A549 (cell line): ENCODE results near the gene ACVRL1. TPM values are rescaled to one million over a fixed set of nuclear protein-coding genes. Genes with fewer than 3 reads are reported as not detected.
A peak's percentile ranks its signal among the peaks of the same experiment; 100 is the strongest.

Experiments
- ATAC-seq, 2 experiments: fragments of 200-7000 bp in 1 of 2; fragments of >200 bp in 1 of 2; cut with Nextera tagmentation in 1 of 2; cut with Tn5 transposase in 1 of 2; 3 replicates each; pipeline versions ENCODE4 v1.8.0 to v1.9.1; 2018 to 2020; ENCODE audit warnings: mild to moderate bottlenecking in 1 of 2, moderate library complexity in 1 of 2
- CTCF ChIA-PET: fragments of 300-600 bp; sonication (Branson Sonifier 250); formaldehyde crosslinking; extraction: SDS; loops from one replicate; lab custom pipeline; 2021; ENCODE audit warnings: antibody characterized with exemption, inconsistent platforms; lab: Yijun Ruan, JAX
- POLR2A ChIA-PET: fragments of 350-600 bp; formaldehyde crosslinking; extraction: SDS; loops from one replicate; lab custom pipeline; 2021; ENCODE audit warnings: antibody characterized with exemption, inconsistent platforms; lab: Yijun Ruan, JAX
- DNase-seq, 2 experiments: peaks; one replicate each; pipeline versions ENCODE4 v3.0.0 to v3.0.0-alpha.2; 2011 to 2016; ENCODE audit warnings: low read depth in 1 of 2, low spot score in 1 of 2
- FAIRE-seq: peaks from 2 replicates; lab custom pipeline; 2011; peaks lifted over from hg19 to GRCh38; lab: Jason Lieb, UNC
- H3K27ac ChIP-seq, 2 experiments: fragments of >200 bp; sonication (Bioruptor Twin); formaldehyde crosslinking; 3 replicates each; pipeline ENCODE4 v1.5.1; 2016 to 2017
- H3K4me1 ChIP-seq: fragments of >200 bp; sonication (Bioruptor Twin); formaldehyde crosslinking; 3 replicates; pipeline ENCODE4 v1.6.1; 2016
- H3K4me2 ChIP-seq: fragments of >200 bp; sonication (Bioruptor Twin); formaldehyde crosslinking; 3 replicates; pipeline ENCODE4 v1.6.1; 2016
- H3K4me3 ChIP-seq: fragments of >200 bp; sonication (Bioruptor Twin); formaldehyde crosslinking; 3 replicates; pipeline ENCODE4 v1.5.1; 2016
- H3K9me3 ChIP-seq: fragments of >200 bp; sonication (Bioruptor Twin); formaldehyde crosslinking; 3 replicates; pipeline ENCODE4 v1.6.1; 2016
- CHD2 ChIP-seq: fragments of 150-350 bp; IDR thresholded peaks from 2 replicates; pipeline ENCODE4 v1.6.1; 2014; ENCODE audit warnings: low read length; ENCODE audit not compliant: partially characterized antibody
- CTCF ChIP-seq: fragments of >200 bp; sonication (Bioruptor Twin); formaldehyde crosslinking; IDR thresholded peaks from 3 replicates; pipeline ENCODE4 v1.5.1; 2016
- EHMT2 ChIP-seq: fragments of 200-600 bp; sonication (generic); IDR thresholded peaks from 2 replicates; pipeline ENCODE4 v1.6.1; 2016; ENCODE audit warnings: antibody characterized with exemption, low read depth, mild to moderate bottlenecking, moderate library complexity
- EP300 ChIP-seq, 2 experiments: fragments of >200 bp; sonication (Bioruptor Twin); formaldehyde crosslinking; IDR thresholded peaks; 2 replicates in 1 of 2; 3 replicates in 1 of 2; pipeline ENCODE4 v1.6.1; 2016 to 2017
- FOSB ChIP-seq: fragments of 250-450 bp; sonication (Bioruptor Pico); IDR thresholded peaks from 2 replicates; pipeline ENCODE4 v1.5.0; 2020; ENCODE audit warnings: mild to moderate bottlenecking, moderate library complexity
- FOSL2 ChIP-seq, 2 experiments: fragments of 450-650 bp in 1 of 2; fragments of >200 bp in 1 of 2; sonication (Bioruptor Twin) in 1 of 2; formaldehyde crosslinking; IDR thresholded peaks; 2 replicates each; pipeline versions ENCODE4 v1.5.0 to v1.6.1; 2016 to 2020; ENCODE audit warnings: mild to moderate bottlenecking in 1 of 2, moderate library complexity in 1 of 2
- FOXS1 ChIP-seq: fragments of 250-450 bp; sonication (Bioruptor Pico); IDR thresholded peaks from 2 replicates; pipeline ENCODE4 v1.5.0; 2020; ENCODE audit warnings: mild to moderate bottlenecking, moderate library complexity
- GATA3 ChIP-seq: IDR thresholded peaks from 2 replicates; pipeline ENCODE4 v1.6.1; 2012; ENCODE audit warnings: borderline replicate concordance
- HDAC2 ChIP-seq: fragments of 200-600 bp; sonication (generic); IDR thresholded peaks from 2 replicates; pipeline ENCODE4 v1.6.1; 2016
- HMGXB4 ChIP-seq: fragments of 250-450 bp; sonication (Bioruptor Pico); IDR thresholded peaks from 2 replicates; pipeline ENCODE4 v1.5.0; 2021; ENCODE audit warnings: mild to moderate bottlenecking, moderate library complexity, borderline replicate concordance
- HOXB13 ChIP-seq: fragments of 250-450 bp; sonication (Bioruptor Pico); IDR thresholded peaks from 2 replicates; pipeline ENCODE4 v1.5.0; 2020; ENCODE audit warnings: low read depth, mild to moderate bottlenecking, moderate library complexity
- HOXB5 ChIP-seq: fragments of 250-450 bp; sonication (Bioruptor Pico); IDR thresholded peaks from 2 replicates; pipeline ENCODE4 v1.5.0; 2020; ENCODE audit warnings: mild to moderate bottlenecking, moderate library complexity
- JUNB ChIP-seq: fragments of >200 bp; sonication (Bioruptor Twin); formaldehyde crosslinking; IDR thresholded peaks from 2 replicates; pipeline ENCODE4 v1.6.1; 2016
- MAX ChIP-seq: IDR thresholded peaks from 2 replicates; pipeline ENCODE4 v1.6.1; 2012
- NR3C1 ChIP-seq: fragments of >200 bp; sonication (Bioruptor Twin); formaldehyde crosslinking; IDR thresholded peaks from 3 replicates; pipeline ENCODE4 v1.6.1; 2017
- POLR2A ChIP-seq: IDR thresholded peaks from 2 replicates; pipeline ENCODE4 v1.6.1; 2012; ENCODE audit warnings: mild to moderate bottlenecking, low read length
- POLR2AphosphoS2 ChIP-seq: conservative IDR thresholded peaks from 2 replicates; pipeline ENCODE4 v1.6.1; 2012; ENCODE audit warnings: low read length, improper control_type of control experiment, inconsistent platforms
- RAD21 ChIP-seq, 2 experiments: fragments of >200 bp in 1 of 2; sonication (Bioruptor Twin) in 1 of 2; formaldehyde crosslinking in 1 of 2; IDR thresholded peaks in 1 of 2; conservative IDR thresholded peaks in 1 of 2; 2 replicates in 1 of 2; 3 replicates in 1 of 2; pipeline ENCODE4 v1.6.1; 2012 to 2018; ENCODE audit warnings: inconsistent platforms in 1 of 2
- RARB ChIP-seq: fragments of 250-450 bp; sonication (Bioruptor Pico); IDR thresholded peaks from 2 replicates; pipeline ENCODE4 v1.8.0; 2021; ENCODE audit warnings: mild to moderate bottlenecking, moderate library complexity
- REST ChIP-seq: fragments of 200-600 bp; sonication (generic); IDR thresholded peaks from 2 replicates; pipeline ENCODE4 v1.6.1; 2016; ENCODE audit warnings: antibody characterized with exemption, mild to moderate bottlenecking, moderate library complexity
- RNF2 ChIP-seq: fragments of 200-600 bp; sonication (generic); IDR thresholded peaks from 2 replicates; pipeline ENCODE4 v1.6.1; 2016; ENCODE audit warnings: low read depth, mild to moderate bottlenecking, antibody characterized with exemption, moderate library complexity, borderline replicate concordance
- SREBF2 ChIP-seq: fragments of 450-650 bp; IDR thresholded peaks from 2 replicates; pipeline ENCODE4 v1.6.1; 2014; ENCODE audit warnings: mild to moderate bottlenecking, moderate library complexity
- TFCP2L1 ChIP-seq: fragments of 250-450 bp; sonication (Bioruptor Pico); IDR thresholded peaks from 2 replicates; pipeline ENCODE4 v1.5.0; 2021; ENCODE audit warnings: mild to moderate bottlenecking
- USF2 ChIP-seq: fragments of 450-650 bp; IDR thresholded peaks from 2 replicates; pipeline ENCODE4 v1.6.1; 2014; ENCODE audit warnings: antibody characterized with exemption
- ZSCAN20 ChIP-seq: fragments of 250-450 bp; sonication (Bioruptor Pico); IDR thresholded peaks from 2 replicates; pipeline ENCODE4 v1.8.0; 2022; ENCODE audit warnings: mild to moderate bottlenecking, moderate library complexity
- WGBS: methylation state at CpG from one replicate; pipeline ENCODE4 v1.1.6; 2017; ENCODE audit errors: missing lambda C conversion rate; 5-methylcytosine and 5-hydroxymethylcytosine counted together
- polyA plus RNA-seq, 4 experiments: library from polyadenylated mRNA; depleted of rRNA in 3 of 4; stranded (reverse); fragments of >200 nt; fragmentation: RNase III in 1 of 4; extraction: RNeasy Plus Mini Kit Qiagen cat#74134 plus additional on column Dnase treatment in 1 of 4; gene quantifications; 2 replicates in 3 of 4; 3 replicates in 1 of 4; pipeline ENCODE4 v1.2.3, GENCODE V29; 2011 to 2017

Gene ACVRL1
- polyA plus RNA-seq, 2 of the 4 experiments (the other 2 are of a cell fraction) = 0.03 TPM; not detected in 1

- Histone ChIP-seq H3K4me2 (no peak overlapping the region), H3K9me3 (no peaks in the 10 kb centered on the region), H3K27ac (no peak overlapping the region), H3K4me3 (no peak overlapping the region), H3K4me1 (no peaks in the 10 kb centered on the region)
- DNase-seq (no peak), FAIRE-seq (no peak), ATAC-seq (no peak)
- WGBS = 62% methylated on average over 18 of the region's 22 CpGs
- TF ChIP-seq FOXS1 (no peak), POLR2A (no peak), HDAC2 (no peak), USF2 (no peak), JUNB (no peak), RARB (CRISPR knock-in tag) (no peak), HOXB5 (CRISPR knock-in tag) (no peak), FOSB (no peak), NR3C1 (no peak), GATA3 (no peak), TFCP2L1 (CRISPR knock-in tag) (no peak), EHMT2 (no peak), RNF2 (no peak), CHD2 (no peak), MAX (no peak), SREBF2 (no peak), FOSL2 (IDR thresholded peaks at IDR 0.05) (no peak), FOSL2 (CRISPR knock-in tag; IDR thresholded peaks at IDR 0.05) (no peak), HMGXB4 (CRISPR knock-in tag) (no peak)
- ChIA-PET CTCF (interaction anchor here (0.6 to 5.5 kb wide), 6 partner anchors 23 to 135 kb away, joined by 3 to 34 read pairs (median 4); no protein-coding TSS in a partner anchor), POLR2A (no interaction called here)
Measured at GRCh38 chr12:51890511-51891171, 16.7 kb upstream of the ACVRL1 start.

- ChIA-PET POLR2A (no interaction called here), CTCF (interaction anchor here (0.7 to 5.5 kb wide), 12 partner anchors 10 to 502 kb away, joined by 3 to 34 read pairs (median 4); partner anchors contain the start of gene TAMALIN)
- no peaks in the 10 kb centered on the region for H3K4me1 ChIP-seq
- no peak overlapping the region for H3K4me3 ChIP-seq
- H3K27ac ChIP-seq = no peak overlapping the region
- no peaks in the 10 kb centered on the region for H3K9me3 ChIP-seq
- ATAC-seq (no peak), FAIRE-seq (no peak), DNase-seq (peak in 1 of 2 experiments; percentile 39)
- no peak overlapping the region for H3K4me2 ChIP-seq
- no peak for TF ChIP-seq POLR2AphosphoS2
- peak; percentile 43 to 50 for TF ChIP-seq RAD21 (conservative IDR thresholded peaks at IDR 0.05 in 1 of 2, IDR thresholded peaks at IDR 0.05 in 1 of 2)
- TF ChIP-seq CHD2 = no peak
- TF ChIP-seq FOXS1 = no peak
- TF ChIP-seq MAX = no peak
- TF ChIP-seq EP300 (IDR thresholded peaks at IDR 0.05) = no peak
- no peak for TF ChIP-seq HOXB13
- TF ChIP-seq REST = no peak
- TF ChIP-seq ZSCAN20 (CRISPR knock-in tag) = no peak
- peak; percentile 33; the same call in 2 of the 3 replicates for TF ChIP-seq CTCF
Measured at GRCh38 chr12:51891843-51892242, 15.5 kb upstream of the ACVRL1 start.
